Endodermal cell (in vitro differentiated cells): ENCODE data around the gene GPC6. TPM values are rescaled to one million over a fixed set of nuclear protein-coding genes. Genes with fewer than 3 reads are reported as not detected.

ENCODE experiments used
- DNase-seq: peaks from one replicate; pipeline ENCODE4 v3.0.0-alpha.2; 2017
- H3K27ac ChIP-seq: 2 replicates; pipeline ENCODE4 v1.5.1; 2013; ENCODE audit warnings: mild to moderate bottlenecking, low read depth, low read length, moderate library complexity
- H3K27me3 ChIP-seq: 2 replicates; pipeline ENCODE4 v1.6.1; 2013; ENCODE audit warnings: mild to moderate bottlenecking, low read length, moderate library complexity; ENCODE audit not compliant: insufficient read depth, control insufficient read depth, poor library complexity, severe bottlenecking
- H3K36me3 ChIP-seq: 2 replicates; pipeline ENCODE4 v1.7.0; 2013; ENCODE audit warnings: mild to moderate bottlenecking, low read length, moderate library complexity; ENCODE audit not compliant: control insufficient read depth, insufficient read depth
- H3K4me1 ChIP-seq: one replicate; pipeline ENCODE4 v1.7.0; 2013; ENCODE audit warnings: low read length; ENCODE audit not compliant: control insufficient read depth, insufficient read depth
- H3K4me3 ChIP-seq: 2 replicates; pipeline ENCODE4 v1.5.1; 2013; ENCODE audit warnings: mild to moderate bottlenecking, low read length, moderate library complexity
- H3K9ac ChIP-seq: 2 replicates; pipeline ENCODE4 v1.6.1; 2013; ENCODE audit warnings: mild to moderate bottlenecking, low read length, moderate library complexity; ENCODE audit not compliant: poor library complexity, severe bottlenecking; ENCODE audit errors: extremely low read depth
- H3K9me3 ChIP-seq: 2 replicates; pipeline ENCODE4 v1.6.1; 2013; ENCODE audit warnings: mild to moderate bottlenecking, low read length, moderate library complexity; ENCODE audit not compliant: control insufficient read depth
- H3K27ac Mint-ChIP-seq: 2 replicates; pipeline ENCODE4 v1.8.0; 2020; ENCODE audit warnings: mixed read lengths
- H3K27me3 Mint-ChIP-seq: 2 replicates; pipeline ENCODE4 v1.8.0; 2021; ENCODE audit warnings: mild to moderate bottlenecking, mixed read lengths; ENCODE audit not compliant: insufficient read depth
- H3K36me3 Mint-ChIP-seq: 2 replicates; pipeline ENCODE4 v1.8.0; 2020; ENCODE audit warnings: low read depth, mixed read lengths
- H3K4me1 Mint-ChIP-seq: 2 replicates; pipeline ENCODE4 v1.8.0; 2020; ENCODE audit warnings: mixed read lengths
- H3K4me3 Mint-ChIP-seq: 2 replicates; pipeline ENCODE4 v1.8.0; 2020; ENCODE audit warnings: mild to moderate bottlenecking, moderate library complexity, mixed read lengths
- H3K9me3 Mint-ChIP-seq: 2 replicates; pipeline ENCODE4 v1.8.0; 2020; ENCODE audit warnings: mild to moderate bottlenecking, mixed read lengths
- WGBS, 2 experiments: methylation state at CpG; one replicate each; pipeline versions ENCODE4 v1.1.5 to v1.1.7; 2013; ENCODE audit warnings: missing lambda C conversion rate in 2 of 2, mixed read lengths in 1 of 2; ENCODE audit not compliant: insufficient coverage in 1 of 2, insufficient read length in 1 of 2; 5-methylcytosine and 5-hydroxymethylcytosine counted together
- total RNA-seq, 2 donors: library from RNA; stranded (reverse); fragmentation: NEBNext Ultra II Directional in 1 of 2; extraction: Animal tissue kit (Norgen Biotek cat#: 25700) in 1 of 2; gene quantifications; 2 replicates in 1 of 2; 3 replicates in 1 of 2; pipeline ENCODE4 v1.2.1, GENCODE V29; 2021
- TF ChIP-seq, protein P1 (sequence below): fragments of 200-600 bp; sonication (generic); conservative IDR thresholded peaks from 2 replicates; pipeline ENCODE4 v1.5.0; 2021; ENCODE audit warnings: antibody characterized with exemption, mild to moderate bottlenecking

The GPC6 gene
- total RNA-seq, 2 donors from 2014 or later, result 69.6 to 80.4 TPM

- H3K36me3 ChIP-seq, result no peaks in the 10 kb centered on the region
- Mint-ChIP-seq H3K27me3 (peaks cover 55% of the 10 kb centered on the region), H3K36me3 (peaks cover 6% of the 10 kb centered on the region), H3K9me3 (no peaks in the 10 kb centered on the region), H3K4me1 (peaks cover 4% of the 10 kb centered on the region), H3K27ac (no peak overlapping the region), H3K4me3 (no peak overlapping the region)
- H3K9ac ChIP-seq, result no peak overlapping the region
- TF ChIP-seq, protein P1, sequence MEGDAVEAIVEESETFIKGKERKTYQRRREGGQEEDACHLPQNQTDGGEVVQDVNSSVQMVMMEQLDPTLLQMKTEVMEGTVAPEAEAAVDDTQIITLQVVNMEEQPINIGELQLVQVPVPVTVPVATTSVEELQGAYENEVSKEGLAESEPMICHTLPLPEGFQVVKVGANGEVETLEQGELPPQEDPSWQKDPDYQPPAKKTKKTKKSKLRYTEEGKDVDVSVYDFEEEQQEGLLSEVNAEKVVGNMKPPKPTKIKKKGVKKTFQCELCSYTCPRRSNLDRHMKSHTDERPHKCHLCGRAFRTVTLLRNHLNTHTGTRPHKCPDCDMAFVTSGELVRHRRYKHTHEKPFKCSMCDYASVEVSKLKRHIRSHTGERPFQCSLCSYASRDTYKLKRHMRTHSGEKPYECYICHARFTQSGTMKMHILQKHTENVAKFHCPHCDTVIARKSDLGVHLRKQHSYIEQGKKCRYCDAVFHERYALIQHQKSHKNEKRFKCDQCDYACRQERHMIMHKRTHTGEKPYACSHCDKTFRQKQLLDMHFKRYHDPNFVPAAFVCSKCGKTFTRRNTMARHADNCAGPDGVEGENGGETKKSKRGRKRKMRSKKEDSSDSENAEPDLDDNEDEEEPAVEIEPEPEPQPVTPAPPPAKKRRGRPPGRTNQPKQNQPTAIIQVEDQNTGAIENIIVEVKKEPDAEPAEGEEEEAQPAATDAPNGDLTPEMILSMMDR, result no peak
- no peak for DNase-seq
- no peak overlapping the region for H3K4me3 ChIP-seq
- H3K9me3 ChIP-seq, result no peaks in the 10 kb centered on the region
- WGBS, 2 experiments, result 100% methylated on average over 3 of the region's 3 CpGs; no CpG with 5 or more reads in 1 of the 2 experiments
- no peak overlapping the region for H3K27ac ChIP-seq
- no peaks in the 10 kb centered on the region for H3K4me1 ChIP-seq
- peaks cover 7% of the 10 kb centered on the region for H3K27me3 ChIP-seq
Measured at GRCh38 chr13:94352057-94352456, 1125.5 kb downstream of the GPC6 start.

GRCh38 chr13:94353167-94353710, 1126.6 kb downstream of the GPC6 start:
- TF ChIP-seq, protein P1, result no peak
- H3K27ac Mint-ChIP-seq, result no peak overlapping the region
- H3K9ac ChIP-seq, result no peak overlapping the region
- H3K36me3 ChIP-seq, result peaks cover 5% of the 10 kb centered on the region
- 95% methylated on average over 8 of the region's 8 CpGs; no CpG with 5 or more reads in 1 of the 2 experiments for WGBS, 2 experiments
- peaks cover 4% of the 10 kb centered on the region for H3K4me1 Mint-ChIP-seq
- no peaks in the 10 kb centered on the region for H3K4me1 ChIP-seq
- no peaks in the 10 kb centered on the region for H3K9me3 Mint-ChIP-seq
- no peak overlapping the region for H3K27ac ChIP-seq
- DNase-seq, result no peak
- peaks cover 6% of the 10 kb centered on the region for H3K36me3 Mint-ChIP-seq
- H3K27me3 ChIP-seq, result peaks cover 7% of the 10 kb centered on the region
- H3K4me3 ChIP-seq, result no peak overlapping the region
- no peaks in the 10 kb centered on the region for H3K9me3 ChIP-seq
- no peak overlapping the region for H3K4me3 Mint-ChIP-seq
- peaks cover 46% of the 10 kb centered on the region for H3K27me3 Mint-ChIP-seq

GRCh38 chr13:94359875-94360274, 1133.3 kb downstream of the GPC6 start:
- H3K4me3 ChIP-seq, result no peak overlapping the region
- no peak overlapping the region for H3K27ac ChIP-seq
- TF ChIP-seq, protein P1, result no peak
- no peak for DNase-seq
- no peak overlapping the region for H3K27ac Mint-ChIP-seq
- H3K27me3 Mint-ChIP-seq, result peaks cover 3% of the 10 kb centered on the region
- H3K4me1 ChIP-seq, result no peaks in the 10 kb centered on the region
- peaks cover 5% of the 10 kb centered on the region for H3K36me3 ChIP-seq
- H3K4me3 Mint-ChIP-seq, result no peak overlapping the region
- H3K36me3 Mint-ChIP-seq, result no peaks in the 10 kb centered on the region
- no peaks in the 10 kb centered on the region for H3K27me3 ChIP-seq
- H3K9me3 ChIP-seq, result no peaks in the 10 kb centered on the region
- H3K4me1 Mint-ChIP-seq, result no peaks in the 10 kb centered on the region
- no peak overlapping the region for H3K9ac ChIP-seq
- H3K9me3 Mint-ChIP-seq, result no peaks in the 10 kb centered on the region
